Testis (tissue), 3 donors: ENCODE data around the gene PNCK. TPM values are rescaled to one million over a fixed set of nuclear protein-coding genes. Genes with fewer than 3 reads are reported as not detected.

ENCODE experiments used
- DNase-seq: peaks from one replicate; pipeline ENCODE4 v3.0.0-alpha.2; 2019
- H3K27ac ChIP-seq, 2 donors: fragments of 200-600 bp; sonication (generic); one replicate each; pipeline ENCODE4 v1.5.1; 2019
- H3K27me3 ChIP-seq: fragments of 200-600 bp; sonication (generic); one replicate; pipeline ENCODE4 v1.5.1; 2019
- H3K36me3 ChIP-seq: fragments of 200-600 bp; sonication (generic); one replicate; pipeline ENCODE4 v1.5.1; 2017; ENCODE audit warnings: low read depth; ENCODE audit errors: missing control alignments
- H3K4me1 ChIP-seq: fragments of 200-600 bp; sonication (generic); one replicate; pipeline ENCODE4 v1.5.1; 2019
- H3K4me3 ChIP-seq, 2 donors: fragments of 200-600 bp; sonication (generic); one replicate each; pipeline ENCODE4 v1.5.1; 2017 to 2019
- H3K9me3 ChIP-seq: fragments of 200-600 bp; sonication (generic); one replicate; pipeline ENCODE4 v1.5.1; 2017
- CTCF ChIP-seq, 3 experiments: fragments of 450-650 bp in 2 of 3; fragments of 200-600 bp in 1 of 3; sonication (generic) in 1 of 3; IDR thresholded peaks; one replicate each; pipeline ENCODE4 v1.5.1; 2016 to 2019; ENCODE audit warnings: antibody characterized with exemption in 3 of 3, mild to moderate bottlenecking in 2 of 3, moderate library complexity in 1 of 3
- POLR2A ChIP-seq: fragments of 450-650 bp; IDR thresholded peaks from one replicate; pipeline ENCODE4 v1.6.1; 2017; ENCODE audit warnings: antibody characterized with exemption, mild to moderate bottlenecking, moderate library complexity
- WGBS, 2 donors: methylation state at CpG; one replicate each; pipeline ENCODE4 v1.1.5; 2018; 5-methylcytosine and 5-hydroxymethylcytosine counted together
- intact Hi-C: fragments of 100-400 bp; cut with DNase I; formaldehyde crosslinking; loops from one replicate; pipeline ENCODE4 v1.15.1; 2023; ENCODE audit warnings: low total_unique reads
- polyA plus RNA-seq: library from polyadenylated mRNA; stranded (reverse); fragments of 350-450 nt; fragmentation: Illumina TruSeq; extraction: RNeasy Lipid Tissue Mini Kit (QIAGEN cat#74804); gene quantifications from one replicate; pipeline ENCODE4 v1.2.3, GENCODE V29; 2014; ENCODE audit warnings: low read depth, low replicate concordance; ENCODE audit not compliant: insufficient read depth
- total RNA-seq, 2 donors: library from RNA; depleted of rRNA; stranded (reverse); fragments of >200 nt; gene quantifications; one replicate each; pipeline ENCODE4 v1.2.3, GENCODE V29; 2016

PNCK gene
- total and polyA plus RNA-seq, 3 donors from 2014 or later = 19.9 to 51.5 (median 41.0) TPM

GRCh38 chrX:153650959-153651358 lies 22.7 kb downstream of the PNCK start:
- 97 to 100% methylated on average over 2 to 13 of the region's 13 CpGs for WGBS, 2 donors
- H3K36me3 ChIP-seq = no peaks in the 10 kb centered on the region
- H3K27ac ChIP-seq = no peak overlapping the region
- no peaks in the 10 kb centered on the region for H3K27me3 ChIP-seq
- intact Hi-C loops = no loop called here
- DNase-seq = no peak
- no peaks in the 10 kb centered on the region for H3K9me3 ChIP-seq
- no peak overlapping the region for H3K4me3 ChIP-seq
- H3K4me1 ChIP-seq = no peaks in the 10 kb centered on the region
- TF ChIP-seq POLR2A = no peak
- TF ChIP-seq CTCF (IDR thresholded peaks at IDR 0.05) = no peak

DNA sequence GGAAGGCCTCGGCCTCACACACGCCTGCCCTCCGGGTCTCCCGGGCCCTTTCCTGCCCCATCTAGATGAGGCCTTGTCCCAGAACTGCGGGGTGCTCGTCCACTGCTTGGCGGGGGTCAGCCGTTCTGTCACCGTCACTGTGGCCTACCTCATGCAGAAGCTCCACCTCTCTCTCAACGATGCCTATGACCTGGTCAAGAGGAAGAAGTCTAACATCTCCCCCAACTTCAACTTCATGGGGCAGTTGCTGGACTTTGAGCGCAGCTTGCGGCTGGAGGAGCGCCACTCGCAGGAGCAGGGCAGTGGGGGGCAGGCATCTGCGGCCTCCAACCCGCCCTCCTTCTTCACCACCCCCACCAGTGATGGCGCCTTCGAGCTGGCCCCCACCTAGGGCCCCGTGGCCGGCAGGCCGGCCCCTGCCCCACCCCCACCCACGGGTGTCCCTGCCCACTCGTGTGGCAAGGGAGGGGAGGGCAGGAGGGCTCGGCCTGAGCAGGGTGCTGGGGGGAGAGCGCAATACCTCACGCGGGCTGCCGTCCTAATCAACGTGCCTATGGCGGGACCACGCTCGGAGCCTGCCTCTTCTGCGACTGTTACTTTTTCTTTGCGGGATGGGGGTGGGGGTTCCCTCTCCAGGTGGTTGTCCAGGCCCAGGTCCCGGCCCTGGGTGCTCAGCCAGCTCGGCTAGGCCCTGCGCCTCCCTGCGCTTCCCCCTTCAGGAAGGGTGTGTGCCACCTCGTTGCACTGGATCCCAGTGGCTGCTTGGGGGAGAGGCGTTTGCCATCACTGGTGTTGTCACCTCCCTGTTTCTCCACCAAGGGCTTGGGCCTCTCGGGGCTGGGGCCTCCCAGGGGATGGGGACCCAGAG lies 23.5 kb downstream of the PNCK start:
- H3K36me3 ChIP-seq = no peaks in the 10 kb centered on the region
- intact Hi-C loops = no loop called here
- H3K4me1 ChIP-seq = no peaks in the 10 kb centered on the region
- DNase-seq = no peak
- no peaks in the 10 kb centered on the region for H3K27me3 ChIP-seq
- no peaks in the 10 kb centered on the region for H3K9me3 ChIP-seq
- TF ChIP-seq CTCF (IDR thresholded peaks at IDR 0.05) = no peak
- TF ChIP-seq POLR2A = no peak
- 85% methylated on average over 30 of the region's 41 CpGs; no CpG with 5 or more reads in 1 of the 2 donors for WGBS, 2 donors
- no peak overlapping the region for H3K4me3 ChIP-seq
- no peak overlapping the region for H3K27ac ChIP-seq

- Histone ChIP-seq H3K4me3 (no peak overlapping the region), H3K36me3 (no peaks in the 10 kb centered on the region), H3K9me3 (no peaks in the 10 kb centered on the region), H3K27me3 (no peaks in the 10 kb centered on the region), H3K27ac (no peak overlapping the region), H3K4me1 (no peaks in the 10 kb centered on the region)
- DNase-seq = no peak
- intact Hi-C loops = no loop called here
- WGBS, 2 donors = 87 to 98% methylated on average over 9 to 12 of the region's 26 CpGs
- TF ChIP-seq POLR2A (no peak), CTCF (IDR thresholded peaks at IDR 0.05) (no peak)
Measured at GRCh38 chrX:153649178-153649914, 24.3 kb downstream of the PNCK start.

- H3K27ac ChIP-seq = no peak overlapping the region
- H3K4me1 ChIP-seq = no peaks in the 10 kb centered on the region
- no peaks in the 10 kb centered on the region for H3K27me3 ChIP-seq
- intact Hi-C loops = no loop called here
- no peak overlapping the region for H3K4me3 ChIP-seq
- H3K36me3 ChIP-seq = no peaks in the 10 kb centered on the region
- WGBS, 2 donors = 64 to 81% methylated on average over 7 to 15 of the region's 17 CpGs
- TF ChIP-seq POLR2A = no peak
- no peak for TF ChIP-seq CTCF (IDR thresholded peaks at IDR 0.05)
- no peak for DNase-seq
- H3K9me3 ChIP-seq = no peaks in the 10 kb centered on the region
Measured at GRCh38 chrX:153648358-153649177, 25.0 kb downstream of the PNCK start.
